DND-41 (cell line): ENCODE measurements around the gene CPLANE2.

Experiments used
- CTCF ChIP-seq: IDR thresholded peaks from 2 replicates; pipeline ENCODE4 v1.5.1; 2012; ENCODE audit warnings: borderline replicate concordance, low read length, moderate library complexity, mild to moderate bottlenecking; ENCODE audit not compliant: poor library complexity, severe bottlenecking; ENCODE audit errors: extremely low read depth
- EZH2 ChIP-seq: IDR thresholded peaks from 3 replicates; pipeline ENCODE4 v1.6.1; 2012; ENCODE audit warnings: borderline replicate concordance, low read depth, mild to moderate bottlenecking, moderate library complexity, low read length, inconsistent platforms; ENCODE audit not compliant: severe bottlenecking

- TF ChIP-seq CTCF (no peak), EZH2 (no peak)
These were observed 31.0 kb downstream of the CPLANE2 start for GRCh38 chr1:16205891-16206546.
